ENCODE data around the gene INKA2. TPM values are rescaled to one million over a fixed set of nuclear protein-coding genes. Genes with fewer than 3 reads are reported as not detected.

INKA2 gene
- total RNA-seq, 1 donor from 2014 or later = 3.0 TPM

GRCh38 chr1:111749628-111750027 is 10.4 kb upstream of the INKA2 start:
- no peak for DNase-seq (ENCODE audit: low read depth)
- no peak for TF ChIP-seq CTCF (IDR thresholded peaks at IDR 0.05; ENCODE audit: insufficient read depth, low read length, poor library complexity, severe bottlenecking)

GRCh38 chr1:111747947-111748346 is 8.8 kb upstream of the INKA2 start:
- Histone ChIP-seq H3K27me3 (ENCODE audit: control insufficient read depth, insufficient read depth, low read length) (no peaks in the 10 kb centered on the region), H3K36me3 (ENCODE audit: control insufficient read depth, insufficient read depth, low read length) (no peaks in the 10 kb centered on the region), H3K4me3 (ENCODE audit: low read depth, low read length) (no peak overlapping the region)
- no peak for TF ChIP-seq CTCF (IDR thresholded peaks at IDR 0.05; ENCODE audit: insufficient read depth, low read length, poor library complexity, severe bottlenecking)
- DNase-seq (ENCODE audit: low read depth) = no peak

More at GRCh38 chr1:111749628-111750027, 10.4 kb upstream of the INKA2 start:
- H3K36me3 ChIP-seq (ENCODE audit: control insufficient read depth, insufficient read depth, low read length) = no peaks in the 10 kb centered on the region
- no peaks in the 10 kb centered on the region for H3K27me3 ChIP-seq (ENCODE audit: control insufficient read depth, insufficient read depth, low read length)
- no peak overlapping the region for H3K4me3 ChIP-seq (ENCODE audit: low read depth, low read length)

DNA sequence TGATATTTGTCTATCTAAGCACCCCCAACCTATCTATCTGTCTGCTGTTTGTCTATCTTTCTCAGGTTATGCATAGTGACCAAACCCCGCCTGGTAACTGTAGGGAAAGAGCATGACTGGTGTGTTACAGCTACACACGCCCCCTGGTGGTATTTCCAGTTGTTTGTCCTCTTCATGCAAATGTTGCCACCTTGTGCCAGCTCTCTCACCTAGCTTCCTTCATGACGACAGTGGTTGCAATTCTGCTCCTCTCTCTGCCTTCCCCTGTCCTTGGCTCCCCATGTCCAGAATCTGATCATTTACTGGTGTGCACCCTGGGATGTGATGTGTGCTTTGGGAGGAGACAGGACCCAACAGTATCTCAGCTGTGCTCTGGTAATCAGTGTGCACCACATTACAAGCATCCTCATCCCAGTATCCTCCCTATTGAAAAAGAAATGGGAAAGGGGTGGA is 8.1 kb upstream of the INKA2 start:
- peak; percentile 68 for TF ChIP-seq CTCF (IDR thresholded peaks at IDR 0.05; ENCODE audit: insufficient read depth, low read length, poor library complexity, severe bottlenecking)
- Histone ChIP-seq H3K4me3 (ENCODE audit: low read depth, low read length) (no peak overlapping the region), H3K27me3 (ENCODE audit: control insufficient read depth, insufficient read depth, low read length) (no peaks in the 10 kb centered on the region), H3K36me3 (ENCODE audit: control insufficient read depth, insufficient read depth, low read length) (no peaks in the 10 kb centered on the region)
- no peak for DNase-seq (ENCODE audit: low read depth)

- H3K27me3 ChIP-seq (ENCODE audit: control insufficient read depth, insufficient read depth, low read length) = no peaks in the 10 kb centered on the region
- no peak for TF ChIP-seq CTCF (IDR thresholded peaks at IDR 0.05; ENCODE audit: insufficient read depth, low read length, poor library complexity, severe bottlenecking)
- no peak for DNase-seq (ENCODE audit: low read depth)
- H3K36me3 ChIP-seq (ENCODE audit: control insufficient read depth, insufficient read depth, low read length) = no peaks in the 10 kb centered on the region
- no peak overlapping the region for H3K4me3 ChIP-seq (ENCODE audit: low read depth, low read length)
Measured at GRCh38 chr1:111746614-111746999, 7.4 kb upstream of the INKA2 start.

GRCh38 chr1:111745675-111746613 is 6.7 kb upstream of the INKA2 start:
- no peak for TF ChIP-seq CTCF (IDR thresholded peaks at IDR 0.05; ENCODE audit: insufficient read depth, low read length, poor library complexity, severe bottlenecking)
- Histone ChIP-seq H3K4me3 (ENCODE audit: low read depth, low read length) (no peak overlapping the region), H3K36me3 (ENCODE audit: control insufficient read depth, insufficient read depth, low read length) (no peaks in the 10 kb centered on the region), H3K27me3 (ENCODE audit: control insufficient read depth, insufficient read depth, low read length) (peaks cover 6% of the 10 kb centered on the region)
- no peak for DNase-seq (ENCODE audit: low read depth)

Data from kidney epithelial cell (primary cell).